Adrenal gland (tissue), 5 donors: ENCODE results near the gene RCOR3.

Experiments
- CTCF ChIP-seq, 6 experiments: fragments of 450-650 bp in 4 of 6; fragments of 200-600 bp in 2 of 6; sonication (generic) in 1 of 6; IDR thresholded peaks; 1 replicate in 5 of 6; 2 replicates in 1 of 6; pipeline versions ENCODE4 v1.5.1 to v1.8.0; 2016 to 2021; ENCODE audit warnings: antibody characterized with exemption in 6 of 6, mild to moderate bottlenecking in 2 of 6, moderate library complexity in 1 of 6
- POLR2A ChIP-seq, 2 donors: fragments of 450-650 bp; IDR thresholded peaks; one replicate each; pipeline ENCODE4 v1.6.1; 2017; ENCODE audit warnings: antibody characterized with exemption in 2 of 2, mild to moderate bottlenecking in 2 of 2, moderate library complexity in 1 of 2
- donor health status: DM: no; HTN: no; CAD: no.

- TF ChIP-seq CTCF (IDR thresholded peaks at IDR 0.05): no peak
- no peak for TF ChIP-seq POLR2A (IDR thresholded peaks at IDR 0.05)
Measured at GRCh38 chr1:211231873-211232272, 27.3 kb upstream of the RCOR3 start.
